Inflammatory macrophage (primary cell): ENCODE data around the gene WDTC1.

Experiments used
- DNase-seq, 2 donors: peaks; one replicate each; pipeline ENCODE4 v3.0.0-alpha.2; 2020 to 2022

WDTC1 gene

DNA sequence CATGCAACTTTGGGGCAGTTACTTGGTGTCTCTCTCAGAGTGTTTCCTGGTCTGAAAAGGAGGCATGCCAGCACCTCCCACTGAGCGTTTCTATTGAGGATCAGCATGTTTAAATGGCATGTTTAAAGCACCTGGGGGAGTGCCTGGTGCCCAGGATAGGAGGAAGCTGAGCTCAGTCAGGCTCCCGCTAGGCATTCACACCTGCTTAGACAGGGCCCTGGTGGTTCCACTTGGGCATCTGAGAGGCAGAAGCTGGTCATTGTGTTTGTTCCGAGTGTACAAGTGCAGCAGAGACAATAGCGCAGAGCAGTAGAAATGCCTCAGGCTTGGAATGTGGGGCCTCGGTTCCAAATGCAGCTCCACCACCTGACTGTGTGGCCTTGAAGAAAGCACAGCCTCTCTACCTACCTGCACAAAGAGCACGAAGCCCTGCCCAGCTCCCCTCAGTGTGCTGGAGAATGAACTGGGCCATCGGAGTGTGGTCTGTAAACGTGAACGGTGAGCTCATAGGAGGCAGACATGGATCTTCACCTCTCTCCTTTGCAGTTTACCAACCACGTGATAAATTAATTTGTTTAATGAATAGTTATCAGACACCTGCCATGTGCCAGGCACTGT lies 67.3 kb downstream of the WDTC1 start:
- no peak for DNase-seq

DNA sequence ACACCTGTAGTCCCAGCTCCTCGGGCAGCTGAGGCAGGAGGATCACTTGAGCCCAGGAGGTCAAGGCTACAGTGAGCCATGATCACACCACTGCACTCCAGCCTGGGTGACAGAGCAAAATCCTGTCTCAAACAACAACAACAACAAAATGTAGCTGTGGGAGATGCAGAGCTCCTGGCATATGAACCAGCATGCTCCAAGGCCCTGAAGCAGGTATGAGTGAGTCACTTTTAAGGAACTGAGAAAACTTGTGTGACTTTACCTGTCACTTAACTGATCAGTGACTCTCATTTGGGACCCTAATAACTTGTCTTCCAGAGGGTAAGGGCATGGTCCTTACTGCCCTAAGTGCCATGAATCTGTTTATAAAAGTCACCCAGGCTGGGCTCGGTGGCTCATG lies 68.2 kb downstream of the WDTC1 start:
- no peak for DNase-seq

DNA sequence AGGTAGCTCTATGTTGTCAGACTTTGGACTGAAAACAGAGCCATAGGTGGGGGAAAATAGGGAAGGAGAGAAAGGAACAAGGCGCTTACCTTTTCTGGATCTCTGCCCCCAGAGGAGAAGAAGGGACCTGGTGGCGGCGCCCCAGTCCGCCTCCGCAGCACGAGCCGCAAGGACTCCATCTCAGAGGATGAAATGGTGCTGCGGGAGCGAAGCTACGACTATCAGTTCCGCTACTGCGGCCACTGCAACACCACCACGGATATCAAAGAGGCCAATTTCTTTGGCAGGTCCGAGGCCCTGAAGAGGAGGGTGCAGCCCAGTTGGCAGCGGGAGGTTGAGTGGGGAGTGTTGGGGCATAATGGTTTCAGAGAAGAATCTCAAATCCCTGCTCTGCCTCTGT lies 69.1 kb downstream of the WDTC1 start:
- DNase-seq, result no peak

DNA sequence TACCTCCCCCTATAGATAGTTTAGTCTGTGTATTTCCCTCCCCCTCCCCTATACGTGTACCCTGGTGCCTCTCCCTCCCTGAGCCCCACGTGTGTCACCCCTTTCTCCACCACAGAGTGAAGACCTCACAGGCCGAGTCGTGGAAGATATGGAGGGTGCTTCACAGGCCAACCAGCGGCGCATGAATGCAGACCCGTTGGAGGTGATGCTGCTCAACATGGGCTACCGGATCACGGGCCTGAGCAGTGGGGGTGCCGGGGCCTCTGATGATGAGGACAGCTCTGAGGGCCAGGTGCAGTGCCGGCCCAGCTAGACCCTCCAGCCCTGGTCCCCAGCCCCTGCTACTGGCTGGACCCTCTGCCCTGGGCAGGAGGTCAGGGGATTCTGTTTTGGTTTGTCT lies 71.6 kb downstream of the WDTC1 start:
- DNase-seq, result no peak

DNA sequence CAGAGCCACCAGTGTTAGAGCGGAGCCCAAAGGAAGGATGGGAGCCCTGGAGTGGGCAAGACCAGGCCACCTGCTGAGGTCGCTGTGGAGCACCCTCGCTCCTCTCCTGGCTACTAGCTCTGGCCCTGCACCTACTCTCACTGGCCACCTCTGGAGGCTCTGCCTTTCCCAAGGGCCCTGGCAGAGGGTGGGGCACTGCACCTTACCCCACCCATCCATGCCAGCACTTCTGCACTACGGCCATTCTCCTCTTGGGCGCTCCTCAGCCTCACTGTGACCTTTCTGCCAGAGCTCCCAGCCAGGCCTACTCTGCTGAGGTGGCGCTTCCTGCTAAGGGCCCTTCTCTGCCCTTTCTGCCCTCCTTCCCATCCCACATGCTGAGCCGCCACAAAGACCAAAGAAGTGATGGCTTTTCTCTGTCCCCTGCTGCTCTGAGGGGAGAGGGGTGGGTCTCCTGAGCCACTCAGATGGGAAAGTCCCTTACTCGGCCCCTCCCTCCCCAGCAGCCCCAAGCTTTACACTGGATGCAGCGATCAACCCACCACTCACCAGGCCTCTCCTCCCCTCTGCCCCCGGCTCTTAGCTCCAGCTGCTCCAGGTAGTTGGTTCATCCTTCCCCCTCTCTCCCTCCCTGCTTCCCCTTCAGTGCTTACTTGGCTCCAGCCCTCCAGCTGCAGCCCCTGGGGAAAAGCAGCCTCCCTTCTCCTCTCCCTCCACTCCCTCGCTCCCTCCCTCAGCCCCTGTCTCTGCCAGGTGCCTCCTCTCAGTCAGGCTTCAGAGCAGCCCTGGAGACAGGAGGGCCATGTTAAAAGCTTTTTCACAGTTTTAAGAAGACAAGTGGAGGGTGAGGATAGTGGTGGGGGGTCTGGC lies 72.7 kb downstream of the WDTC1 start:
- DNase-seq, result no peak

DNA sequence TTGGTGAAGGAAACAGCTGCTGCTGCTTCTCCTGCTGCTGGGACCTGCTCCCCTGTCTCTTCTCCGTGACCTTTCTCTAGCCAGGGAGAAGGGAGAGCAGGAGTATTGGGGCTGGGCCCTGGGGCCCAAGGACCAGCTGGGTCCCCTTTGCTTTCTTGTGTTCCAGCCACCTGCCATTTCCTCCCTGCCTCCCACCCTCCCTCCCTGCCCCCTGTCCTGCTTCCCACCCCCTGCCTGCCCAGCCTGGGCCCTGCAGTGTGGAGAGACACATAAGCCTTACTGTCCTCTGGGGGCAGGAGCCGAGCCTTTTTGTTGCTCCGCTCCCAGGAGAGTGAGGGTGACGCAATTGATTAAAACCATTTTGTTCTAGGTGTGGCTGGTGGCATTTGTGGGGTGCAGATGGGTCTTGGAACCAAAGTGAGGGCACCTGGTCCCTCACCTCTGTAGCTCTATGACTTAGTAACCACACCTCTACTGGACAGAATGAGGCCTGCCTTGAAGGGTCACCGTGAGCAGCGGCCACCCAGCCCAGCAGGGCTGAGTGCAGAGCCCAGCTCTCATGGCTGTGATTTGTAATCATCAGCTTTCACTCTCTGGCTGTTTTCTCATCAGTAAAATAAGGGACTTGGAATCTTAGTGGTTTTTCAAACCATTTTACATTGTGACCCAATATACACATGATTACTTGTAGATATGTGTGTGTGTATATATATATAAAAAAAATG lies 73.6 kb downstream of the WDTC1 start:
- DNase-seq, result no peak

DNA sequence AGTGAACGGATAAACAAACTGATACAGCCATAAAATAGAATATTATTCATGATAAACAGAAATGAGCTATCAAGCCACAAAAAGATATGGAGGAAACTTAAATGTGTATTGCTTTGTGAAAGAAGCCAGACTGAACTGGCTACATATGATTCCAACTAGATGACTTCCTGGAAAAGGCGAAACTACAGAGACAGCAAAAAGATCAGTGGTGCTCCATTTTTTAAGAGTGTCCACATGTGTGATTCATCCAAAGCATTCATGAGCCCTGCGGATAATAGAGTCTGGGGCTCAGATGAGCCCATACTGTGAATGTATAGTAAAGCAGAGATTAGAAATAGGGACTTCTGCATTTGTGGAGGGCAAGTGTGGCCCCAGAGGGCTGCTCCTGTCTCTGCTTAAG lies 79.7 kb downstream of the WDTC1 start:
- DNase-seq, result no peak

DNA sequence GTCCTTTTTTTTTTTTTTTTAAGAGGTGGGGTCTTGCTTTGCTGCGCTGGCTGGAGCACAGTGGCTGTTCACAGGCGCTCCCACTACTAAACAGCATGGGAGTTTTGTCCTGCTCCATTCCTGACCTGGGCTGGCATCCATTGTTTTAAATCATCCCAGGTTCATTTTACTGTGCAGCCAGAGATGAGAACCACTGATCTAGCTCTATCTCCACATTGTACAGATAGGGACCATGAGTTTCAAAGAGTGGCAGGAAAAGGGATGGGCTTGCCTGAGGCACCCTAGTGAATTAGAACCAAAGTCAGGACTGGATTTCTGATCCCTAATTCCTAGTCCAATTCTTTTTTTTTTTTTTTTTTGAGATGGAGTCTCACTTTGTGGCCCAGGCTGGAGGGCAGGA lies 80.3 kb downstream of the WDTC1 start:
- no peak for DNase-seq

DNA sequence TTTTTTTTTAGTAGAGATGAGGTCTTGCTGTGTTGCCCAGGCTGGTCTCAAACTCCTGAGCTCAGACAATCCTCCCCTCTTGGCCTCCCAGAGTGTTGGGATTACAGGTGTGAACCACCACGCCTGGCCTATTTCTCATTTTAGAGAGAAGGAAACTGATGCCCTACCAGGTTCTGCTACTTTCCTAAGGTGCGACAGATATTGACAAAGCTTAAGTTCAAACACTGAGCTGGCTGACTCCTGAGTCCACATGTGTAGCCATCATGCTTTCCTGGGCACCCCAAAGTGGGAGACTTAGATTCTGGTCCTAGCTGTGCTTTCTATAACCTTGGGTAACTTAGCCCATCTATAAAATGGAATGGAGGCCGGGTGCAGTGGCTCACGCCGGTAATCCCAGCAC lies 82.4 kb downstream of the WDTC1 start:
- DNase-seq, result no peak

DNA sequence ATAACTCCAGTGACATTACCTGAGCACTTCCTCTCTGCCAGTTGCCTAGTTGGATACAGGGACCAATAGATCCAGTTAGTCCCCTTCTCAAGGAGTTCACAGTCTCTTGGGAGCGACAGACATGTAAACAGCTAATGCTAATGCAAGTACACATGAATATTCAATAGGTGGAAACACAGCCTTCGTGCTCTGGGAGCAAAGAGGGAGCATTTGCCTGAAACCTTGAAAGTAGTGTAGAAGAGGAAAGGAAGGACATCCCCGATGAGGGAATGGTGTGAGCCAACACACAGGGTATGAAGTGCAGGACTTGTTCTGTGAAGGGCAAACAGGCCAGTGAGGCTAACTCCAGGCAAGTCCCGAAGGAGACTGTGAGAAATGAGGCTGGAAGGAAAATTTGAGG lies 83.7 kb downstream of the WDTC1 start:
- no peak for DNase-seq

DNA sequence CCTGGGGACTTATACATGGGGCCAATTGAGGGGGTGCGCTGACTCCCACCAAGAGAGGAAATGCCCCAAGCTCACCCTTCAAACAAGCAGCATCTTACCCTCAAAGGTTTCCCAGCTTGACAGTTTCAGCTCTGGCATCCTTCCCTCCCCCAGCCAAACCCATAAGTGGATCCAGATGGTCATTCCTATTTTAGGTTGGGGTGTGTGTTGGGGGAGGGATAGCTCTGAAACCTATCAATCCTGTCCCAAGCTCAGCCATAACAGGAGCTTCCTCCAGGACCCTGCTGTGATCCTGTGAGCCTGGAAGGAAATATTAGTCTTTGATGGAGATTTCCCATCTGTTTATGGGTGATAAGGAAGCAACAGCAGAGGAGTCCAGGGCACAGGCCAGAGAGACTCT lies 84.2 kb downstream of the WDTC1 start:
- DNase-seq, result no peak

DNA sequence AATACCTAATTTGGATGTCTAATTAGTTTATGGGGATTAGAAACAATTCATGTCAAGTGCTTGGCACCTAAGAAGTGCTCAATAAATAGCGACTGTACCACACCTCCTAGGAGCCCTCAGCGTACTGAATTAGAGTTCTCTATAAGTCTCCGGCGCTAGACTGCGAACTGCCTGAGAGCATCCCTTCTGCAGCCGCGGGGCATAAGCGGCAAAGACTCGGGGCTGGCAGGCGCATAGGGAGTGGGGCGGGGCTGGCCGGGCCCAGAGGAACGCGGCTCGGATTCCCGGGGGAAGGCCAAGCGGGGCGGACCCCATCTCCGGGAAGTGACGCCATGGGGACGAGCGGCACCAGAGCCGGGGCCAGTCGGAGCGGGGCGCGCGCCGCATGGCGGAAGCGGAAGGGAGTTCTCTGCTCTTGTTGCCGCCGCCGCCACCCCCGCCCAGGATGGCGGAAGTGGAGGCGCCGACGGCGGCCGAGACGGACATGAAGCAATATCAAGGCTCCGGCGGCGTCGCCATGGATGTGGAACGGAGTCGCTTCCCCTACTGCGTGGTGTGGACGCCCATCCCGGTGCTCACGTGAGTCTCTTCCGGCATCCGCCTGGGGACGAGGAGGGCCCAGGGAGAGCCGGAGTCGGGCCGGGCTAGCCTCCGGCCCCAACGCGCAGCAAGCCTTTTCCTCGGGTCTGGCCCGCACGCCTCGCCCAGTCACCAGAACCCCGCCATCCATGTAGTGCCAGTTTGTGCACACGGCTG lies 87.6 kb downstream of the WDTC1 start, which contains the start of gene TMEM222:
Gene TMEM222 (plus strand): TSS at position 351 of the 756 bp plus-strand sequence. CDS start 35 bp downstream, at position 386.
- peak; percentile 99 for DNase-seq

DNA sequence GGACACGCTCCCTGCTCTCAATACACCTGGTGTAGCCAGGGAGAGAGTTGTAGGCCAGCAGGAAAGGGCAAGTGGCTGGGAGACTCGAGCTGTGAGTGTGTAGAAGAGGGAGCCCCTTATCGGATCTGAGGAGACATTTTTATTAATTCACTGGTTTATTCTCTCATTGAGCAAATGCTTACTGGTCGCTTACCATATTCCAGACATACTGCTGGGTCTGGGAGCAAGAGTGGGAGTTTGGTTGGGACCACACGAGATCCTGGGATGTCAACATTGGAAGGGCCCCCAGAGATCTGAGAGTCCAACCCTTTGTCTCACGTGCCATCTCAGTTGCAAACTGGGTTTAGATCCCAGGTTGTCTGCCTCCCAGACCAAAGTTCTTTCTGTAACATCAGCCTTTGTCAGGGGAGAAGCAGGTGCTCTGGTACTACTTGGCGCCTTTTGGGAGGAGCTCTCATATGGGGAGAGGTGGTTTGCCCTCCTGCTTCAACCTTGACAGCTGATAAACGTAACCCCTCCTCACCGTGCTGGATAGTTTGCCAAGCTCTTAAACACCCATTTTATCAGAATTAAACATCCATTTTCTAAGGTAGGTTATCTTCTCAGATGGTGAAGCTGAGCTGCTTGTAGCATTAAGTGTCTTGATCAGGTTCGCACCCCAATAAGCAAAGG lies 88.3 kb downstream of the WDTC1 start:
- no peak for DNase-seq

DNA sequence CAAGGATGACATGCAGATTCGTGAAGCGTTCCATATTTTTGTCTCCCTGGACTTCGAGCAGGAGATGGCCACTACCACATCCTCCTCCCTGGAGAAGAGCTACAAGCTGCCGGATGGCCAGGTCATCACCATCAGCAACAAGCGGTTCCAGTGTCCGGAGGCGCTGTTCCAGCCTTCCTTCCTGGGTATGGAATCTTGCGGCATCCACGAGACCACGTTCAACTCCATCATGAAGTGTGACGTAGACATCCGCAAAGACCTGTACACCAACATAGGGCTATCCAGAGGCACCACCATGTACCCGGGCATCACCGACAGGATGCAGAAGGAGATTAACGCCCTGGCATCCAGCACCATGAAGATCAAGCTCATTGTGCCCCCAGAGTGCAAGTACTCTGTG lies 90.9 kb downstream of the WDTC1 start:
- DNase-seq, result no peak

DNA sequence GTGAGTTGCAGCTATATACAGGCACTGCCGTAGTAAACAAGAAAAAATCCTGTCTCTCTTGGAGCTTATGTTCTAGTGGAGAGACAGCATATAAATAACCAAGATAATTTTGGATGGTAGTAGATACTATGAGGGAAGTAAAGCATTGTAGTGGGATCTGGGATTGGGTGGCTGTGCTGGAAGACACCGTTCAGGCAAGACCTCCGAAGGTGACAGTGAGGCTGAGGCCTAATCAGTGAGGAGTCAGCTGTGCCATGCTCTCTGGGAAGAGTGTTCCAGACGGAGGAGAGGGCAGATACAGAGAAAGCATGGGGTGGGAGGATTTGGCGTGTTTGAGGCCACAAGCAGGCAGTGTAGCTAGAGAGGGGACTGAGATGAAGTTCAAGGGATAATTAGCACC lies 93.5 kb downstream of the WDTC1 start:
- no peak for DNase-seq

DNA sequence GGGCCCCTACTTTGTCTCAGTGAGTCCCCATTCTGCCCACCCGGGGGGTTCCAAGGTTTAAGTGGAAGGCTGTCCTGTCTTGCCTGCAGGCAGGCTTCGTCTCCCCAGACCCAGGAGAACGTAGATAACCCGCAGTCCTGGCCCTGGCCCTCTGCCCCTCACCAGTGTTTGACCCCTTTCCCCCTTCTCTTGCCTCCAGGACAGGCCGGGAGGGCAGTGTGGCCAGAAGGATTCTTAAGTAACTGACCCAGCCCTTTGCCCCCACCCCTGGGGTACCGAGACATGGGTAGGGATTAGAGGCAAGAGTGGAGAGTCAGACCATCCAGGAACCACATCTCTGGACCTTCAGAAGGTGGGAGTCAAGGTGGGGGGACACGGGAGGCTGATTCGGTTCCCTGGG lies 96.4 kb downstream of the WDTC1 start:
- DNase-seq, result no peak

DNA sequence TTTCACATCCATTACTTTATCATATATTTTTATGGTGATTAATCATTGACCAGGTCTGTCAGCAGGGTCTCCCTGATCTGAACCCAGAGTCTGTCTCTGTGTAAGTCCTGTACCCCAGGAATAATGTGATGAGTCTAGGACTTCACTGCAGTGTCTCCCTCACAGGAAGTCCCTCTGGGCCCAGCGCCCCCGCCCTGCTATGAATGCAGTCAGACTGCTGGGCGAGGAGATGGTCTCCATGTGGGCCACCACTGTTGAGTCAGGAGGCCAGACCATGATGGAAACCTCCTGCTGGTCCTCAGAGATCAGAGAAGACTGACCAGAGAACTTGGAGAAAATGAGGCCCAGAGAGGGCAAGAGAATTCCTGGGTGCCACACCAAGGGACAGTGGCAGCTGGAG lies 97.0 kb downstream of the WDTC1 start:
- no peak for DNase-seq

DNA sequence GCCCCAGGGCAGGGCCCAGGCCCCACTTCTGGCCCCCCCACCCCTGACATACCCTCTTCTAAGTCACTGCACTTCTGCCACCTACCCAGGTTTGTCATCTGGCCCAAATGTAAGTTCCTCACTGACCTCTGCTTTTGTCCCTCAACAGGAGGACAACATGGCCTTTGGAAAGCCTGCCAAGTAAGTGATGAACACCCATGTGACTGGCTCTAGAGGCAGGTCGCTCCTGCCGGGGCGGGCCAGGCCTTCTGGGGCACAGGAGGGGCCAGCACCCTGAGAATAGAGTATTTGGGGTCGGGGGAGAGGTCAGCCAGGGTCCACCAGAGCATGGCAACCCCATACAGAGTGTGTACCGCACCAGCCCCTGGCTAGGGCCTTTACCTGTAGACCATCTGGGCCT lies 97.5 kb downstream of the WDTC1 start:
- no peak for DNase-seq

DNA sequence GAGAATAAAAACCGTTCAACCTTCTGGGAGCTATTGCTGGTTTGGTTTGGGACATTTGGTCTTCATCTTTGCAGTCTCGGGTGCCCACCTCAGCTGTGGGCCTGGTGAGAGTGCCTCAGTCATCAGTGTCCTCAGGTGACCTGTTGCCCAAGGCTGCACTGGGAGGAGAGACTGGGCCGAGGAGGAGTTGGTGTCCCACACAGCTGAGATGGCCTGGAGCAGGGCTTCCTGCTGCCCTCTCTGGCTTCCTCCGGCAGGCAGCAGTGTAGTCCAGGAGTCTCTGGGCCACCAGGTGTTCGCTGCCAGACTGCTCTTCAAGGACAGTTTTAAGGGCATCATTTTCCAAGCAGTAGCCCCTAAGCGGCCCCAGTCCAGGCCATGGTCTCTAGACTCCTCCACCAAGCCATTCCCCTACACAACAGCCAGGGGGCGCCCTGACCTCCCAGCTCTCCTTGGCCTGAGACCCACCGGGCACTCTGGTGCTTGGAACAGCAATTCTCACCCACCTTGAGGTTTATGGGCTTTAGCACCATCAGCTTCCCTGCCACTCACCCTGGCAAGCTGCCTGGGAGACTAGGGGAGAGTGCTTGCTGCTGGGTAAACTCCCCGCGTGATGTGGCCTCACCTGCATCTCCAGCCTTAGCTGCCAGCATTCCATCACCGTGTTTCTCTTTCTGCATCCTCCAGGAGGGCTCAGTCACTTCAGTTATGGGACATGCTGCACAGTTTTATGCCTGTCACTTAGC lies 98.3 kb downstream of the WDTC1 start:
- peak; percentile 24 to 37 for DNase-seq

DNA sequence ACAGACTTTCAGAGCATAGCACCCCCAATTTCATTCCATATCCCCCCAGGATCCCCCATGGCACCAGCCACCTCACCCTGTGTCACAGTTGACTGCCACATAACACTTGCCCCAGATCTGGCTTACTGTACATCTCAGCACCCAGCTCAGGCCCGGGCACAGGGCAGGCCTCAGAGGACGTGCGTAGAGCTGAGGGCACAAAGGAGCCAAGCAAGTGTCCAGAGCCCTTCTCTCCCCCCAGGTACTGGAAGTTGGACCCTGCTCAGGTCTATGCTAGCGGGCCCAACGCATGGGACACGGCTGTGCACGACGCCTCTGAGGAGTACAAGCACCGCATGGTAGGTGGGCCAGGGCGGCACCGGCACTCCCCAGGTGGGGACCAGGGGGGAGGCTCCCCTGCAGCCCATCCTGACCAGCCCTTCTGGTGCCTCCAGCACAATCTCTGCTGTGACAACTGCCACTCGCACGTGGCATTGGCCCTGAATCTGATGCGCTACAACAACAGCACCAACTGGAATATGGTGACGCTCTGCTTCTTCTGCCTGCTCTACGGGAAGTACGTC lies 99.4 kb downstream of the WDTC1 start:
- no peak for DNase-seq
